ENCODE measurements around the gene GIT1.
A peak's percentile ranks its signal among the peaks of the same experiment; 100 is the strongest.

The GIT1 gene

GRCh38 chr17:29594519-29595090 lies 5.2 kb upstream of the GIT1 start:
- TF ChIP-seq SIN3A (IDR thresholded peaks at IDR 0.05; ENCODE audit: borderline replicate concordance, insufficient read depth, low read length), result no peak
- no peak for TF ChIP-seq TAF1 (IDR thresholded peaks at IDR 0.05; ENCODE audit: borderline replicate concordance, insufficient read depth, low read length)
- TF ChIP-seq, protein P1, sequence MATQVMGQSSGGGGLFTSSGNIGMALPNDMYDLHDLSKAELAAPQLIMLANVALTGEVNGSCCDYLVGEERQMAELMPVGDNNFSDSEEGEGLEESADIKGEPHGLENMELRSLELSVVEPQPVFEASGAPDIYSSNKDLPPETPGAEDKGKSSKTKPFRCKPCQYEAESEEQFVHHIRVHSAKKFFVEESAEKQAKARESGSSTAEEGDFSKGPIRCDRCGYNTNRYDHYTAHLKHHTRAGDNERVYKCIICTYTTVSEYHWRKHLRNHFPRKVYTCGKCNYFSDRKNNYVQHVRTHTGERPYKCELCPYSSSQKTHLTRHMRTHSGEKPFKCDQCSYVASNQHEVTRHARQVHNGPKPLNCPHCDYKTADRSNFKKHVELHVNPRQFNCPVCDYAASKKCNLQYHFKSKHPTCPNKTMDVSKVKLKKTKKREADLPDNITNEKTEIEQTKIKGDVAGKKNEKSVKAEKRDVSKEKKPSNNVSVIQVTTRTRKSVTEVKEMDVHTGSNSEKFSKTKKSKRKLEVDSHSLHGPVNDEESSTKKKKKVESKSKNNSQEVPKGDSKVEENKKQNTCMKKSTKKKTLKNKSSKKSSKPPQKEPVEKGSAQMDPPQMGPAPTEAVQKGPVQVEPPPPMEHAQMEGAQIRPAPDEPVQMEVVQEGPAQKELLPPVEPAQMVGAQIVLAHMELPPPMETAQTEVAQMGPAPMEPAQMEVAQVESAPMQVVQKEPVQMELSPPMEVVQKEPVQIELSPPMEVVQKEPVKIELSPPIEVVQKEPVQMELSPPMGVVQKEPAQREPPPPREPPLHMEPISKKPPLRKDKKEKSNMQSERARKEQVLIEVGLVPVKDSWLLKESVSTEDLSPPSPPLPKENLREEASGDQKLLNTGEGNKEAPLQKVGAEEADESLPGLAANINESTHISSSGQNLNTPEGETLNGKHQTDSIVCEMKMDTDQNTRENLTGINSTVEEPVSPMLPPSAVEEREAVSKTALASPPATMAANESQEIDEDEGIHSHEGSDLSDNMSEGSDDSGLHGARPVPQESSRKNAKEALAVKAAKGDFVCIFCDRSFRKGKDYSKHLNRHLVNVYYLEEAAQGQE (IDR thresholded peaks at IDR 0.05; ENCODE audit: insufficient read depth in 1 of 2, low read depth in 2 of 2, low read length in 2 of 2), result no peak
- no peak for TF ChIP-seq POLR2AphosphoS5 (IDR thresholded peaks at IDR 0.05; ENCODE audit: low read depth, low read length)
- TF ChIP-seq FOXP2 (optimal IDR thresholded peaks at IDR 0.05; ENCODE audit: borderline replicate concordance, extremely low read depth, extremely low read length, insufficient read depth), result no peak

GRCh38 chr17:29593591-29594518 lies 4.4 kb upstream of the GIT1 start:
- TF ChIP-seq POLR2AphosphoS5 (IDR thresholded peaks at IDR 0.05; ENCODE audit: low read depth, low read length) (no peak), SIN3A (IDR thresholded peaks at IDR 0.05; ENCODE audit: borderline replicate concordance, insufficient read depth, low read length) (peak; percentile 99; the same call in 1 of the 2 replicates), TAF1 (IDR thresholded peaks at IDR 0.05; ENCODE audit: borderline replicate concordance, insufficient read depth, low read length) (no peak), FOXP2 (optimal IDR thresholded peaks at IDR 0.05; ENCODE audit: borderline replicate concordance, extremely low read depth, extremely low read length, insufficient read depth) (no peak)
- TF ChIP-seq, protein P1 (IDR thresholded peaks at IDR 0.05; ENCODE audit: insufficient read depth in 1 of 2, low read depth in 2 of 2, low read length in 2 of 2), result peak; percentile 94 to 96

DNA sequence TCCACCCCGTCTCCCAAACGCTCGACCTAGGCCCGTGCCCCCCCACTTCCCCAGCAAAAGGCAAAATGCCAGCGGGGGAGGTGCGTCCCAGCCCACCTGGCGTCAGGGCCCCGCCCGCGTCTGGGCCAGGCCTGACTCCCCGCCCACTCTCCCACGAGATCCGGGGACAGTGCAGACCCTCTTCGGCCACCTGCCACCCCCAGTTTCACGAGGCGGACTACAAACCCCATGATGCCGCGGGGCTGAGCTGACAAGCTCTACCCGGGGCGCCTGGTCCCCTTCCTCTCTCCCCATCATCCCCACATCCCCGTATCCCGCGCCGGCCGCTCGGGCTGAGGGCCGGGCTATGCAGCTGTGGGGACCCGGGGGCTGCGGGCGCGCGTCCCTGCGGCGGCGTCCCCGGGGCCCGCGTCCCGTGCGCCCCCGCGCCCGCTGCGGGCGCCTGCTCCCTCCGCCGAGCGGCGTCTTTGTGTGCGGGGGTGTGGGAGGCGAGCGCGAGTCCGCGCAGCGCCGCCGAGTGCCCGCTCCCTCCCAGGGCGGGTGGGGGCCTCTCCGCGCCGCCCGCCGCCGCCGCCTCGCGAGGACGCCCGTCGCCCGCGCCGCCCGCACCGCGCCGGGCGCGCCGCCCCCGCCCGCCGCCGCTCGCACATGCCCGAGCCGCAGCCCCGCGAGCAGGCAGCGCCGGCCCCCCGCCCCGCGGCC lies 3.6 kb upstream of the GIT1 start, which contains the start of gene ANKRD13B:
ANKRD13B (plus strand) TSS at position 283 of the 702 bp plus-strand sequence. CDS start 490 bp downstream, outside the sequence.
- no peak for TF ChIP-seq TAF1 (IDR thresholded peaks at IDR 0.05; ENCODE audit: borderline replicate concordance, insufficient read depth, low read length)
- no peak for TF ChIP-seq SIN3A (IDR thresholded peaks at IDR 0.05; ENCODE audit: borderline replicate concordance, insufficient read depth, low read length)
- TF ChIP-seq FOXP2 (optimal IDR thresholded peaks at IDR 0.05; ENCODE audit: borderline replicate concordance, extremely low read depth, extremely low read length, insufficient read depth), result no peak
- TF ChIP-seq, protein P1 (IDR thresholded peaks at IDR 0.05; ENCODE audit: insufficient read depth in 1 of 2, low read depth in 2 of 2, low read length in 2 of 2), result no peak
- TF ChIP-seq POLR2AphosphoS5 (IDR thresholded peaks at IDR 0.05; ENCODE audit: low read depth, low read length), result no peak

- TF ChIP-seq SIN3A (IDR thresholded peaks at IDR 0.05; ENCODE audit: borderline replicate concordance, insufficient read depth, low read length) (peak; percentile 29; the same call in 1 of the 2 replicates), POLR2AphosphoS5 (IDR thresholded peaks at IDR 0.05; ENCODE audit: low read depth, low read length) (peak; percentile 55; the same call in 1 of the 2 replicates), FOXP2 (optimal IDR thresholded peaks at IDR 0.05; ENCODE audit: borderline replicate concordance, extremely low read depth, extremely low read length, insufficient read depth) (no peak)
- TF ChIP-seq, protein P1 (IDR thresholded peaks at IDR 0.05; ENCODE audit: insufficient read depth in 1 of 2, low read depth in 2 of 2, low read length in 2 of 2), result 0 out of 4 replicates have a peak, but pooled peaks of 1 of the 2 experiments have one; percentile 16
Observed at GRCh38 chr17:29591737-29592608, 2.5 kb upstream of the GIT1 start.

Data from PFSK-1 (cell line).